GM15510 (cell line): ENCODE results near the gene CALCA.

Experiments
- POLR2A ChIP-seq: IDR thresholded peaks from 3 replicates; pipeline ENCODE4 v1.6.1; 2011; ENCODE audit warnings: borderline replicate concordance; ENCODE audit not compliant: insufficient read length; ENCODE audit errors: extremely low read depth

The CALCA gene

DNA sequence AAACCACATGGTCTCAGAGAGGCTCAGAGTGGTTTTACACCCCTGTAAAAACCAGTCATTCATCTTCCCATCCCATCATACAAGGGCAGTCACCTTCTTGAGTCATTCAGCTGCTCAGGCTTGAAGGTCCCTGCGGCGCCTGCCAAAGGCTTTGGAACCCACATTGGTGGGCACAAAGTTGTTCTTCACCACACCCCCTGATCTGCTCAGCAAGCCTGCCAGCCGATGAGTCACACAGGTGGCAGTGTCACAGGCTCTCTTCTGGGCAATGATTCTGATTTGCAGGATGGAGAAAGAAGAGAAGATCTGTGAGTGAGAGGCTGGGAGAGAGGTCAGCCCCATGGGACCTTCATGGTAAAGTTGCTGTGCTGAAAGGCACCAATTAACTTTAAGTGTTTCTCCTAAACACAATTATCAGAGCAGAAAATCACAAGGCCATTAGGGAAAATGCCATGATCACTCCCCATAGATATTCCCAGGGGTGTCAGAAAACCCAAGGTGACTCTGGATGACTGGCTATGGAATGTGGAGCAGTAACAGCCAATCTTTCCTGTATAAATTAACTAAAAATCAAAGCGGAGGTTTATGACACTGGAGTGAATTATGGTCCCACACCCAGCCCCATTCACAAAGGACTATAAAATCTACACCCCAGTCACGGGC is 4.4 kb downstream of the CALCA start:
- no peak for TF ChIP-seq POLR2A

DNA sequence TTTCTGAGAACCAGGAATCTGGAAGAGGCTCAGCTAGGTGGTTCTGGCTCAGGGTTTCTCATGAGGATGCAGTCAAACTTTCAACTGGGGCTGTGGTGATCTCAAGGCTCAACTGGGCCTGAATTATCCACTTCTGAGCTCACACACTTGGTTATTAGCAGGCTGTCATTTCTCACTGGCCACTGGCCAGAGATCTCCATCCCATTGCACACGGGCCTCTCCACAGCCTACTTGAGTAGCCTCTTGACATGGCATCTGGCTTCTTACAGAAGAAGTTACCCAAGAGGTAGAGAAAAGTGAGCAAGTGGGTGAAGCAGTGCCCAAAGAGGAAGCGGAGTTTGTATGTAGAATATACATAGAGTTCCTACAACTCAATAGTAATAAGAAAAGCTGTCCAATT is 16.0 kb downstream of the CALCA start:
- TF ChIP-seq POLR2A: no peak

DNA sequence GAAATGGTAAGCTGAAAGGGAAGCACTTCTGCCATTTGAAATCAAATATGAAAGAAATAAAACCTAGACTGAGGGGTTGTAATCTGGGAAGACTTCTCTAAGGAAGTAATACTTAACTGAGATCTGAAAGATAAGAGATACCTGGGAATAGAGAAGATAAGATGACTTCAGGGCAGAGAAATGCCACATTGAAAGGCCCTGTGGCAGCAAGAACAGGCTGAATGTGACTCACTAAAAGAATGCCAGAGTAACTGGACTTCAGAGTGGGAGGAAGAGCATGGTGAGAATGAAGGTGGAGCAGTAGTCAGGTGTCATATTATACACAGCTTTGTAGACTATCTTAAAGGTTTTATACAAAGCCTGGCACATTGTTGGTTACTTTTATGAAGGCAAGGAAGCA is 17.6 kb downstream of the CALCA start:
- no peak for TF ChIP-seq POLR2A

GRCh38 chr11:14953904-14954303 is 18.2 kb downstream of the CALCA start:
- no peak for TF ChIP-seq POLR2A

DNA sequence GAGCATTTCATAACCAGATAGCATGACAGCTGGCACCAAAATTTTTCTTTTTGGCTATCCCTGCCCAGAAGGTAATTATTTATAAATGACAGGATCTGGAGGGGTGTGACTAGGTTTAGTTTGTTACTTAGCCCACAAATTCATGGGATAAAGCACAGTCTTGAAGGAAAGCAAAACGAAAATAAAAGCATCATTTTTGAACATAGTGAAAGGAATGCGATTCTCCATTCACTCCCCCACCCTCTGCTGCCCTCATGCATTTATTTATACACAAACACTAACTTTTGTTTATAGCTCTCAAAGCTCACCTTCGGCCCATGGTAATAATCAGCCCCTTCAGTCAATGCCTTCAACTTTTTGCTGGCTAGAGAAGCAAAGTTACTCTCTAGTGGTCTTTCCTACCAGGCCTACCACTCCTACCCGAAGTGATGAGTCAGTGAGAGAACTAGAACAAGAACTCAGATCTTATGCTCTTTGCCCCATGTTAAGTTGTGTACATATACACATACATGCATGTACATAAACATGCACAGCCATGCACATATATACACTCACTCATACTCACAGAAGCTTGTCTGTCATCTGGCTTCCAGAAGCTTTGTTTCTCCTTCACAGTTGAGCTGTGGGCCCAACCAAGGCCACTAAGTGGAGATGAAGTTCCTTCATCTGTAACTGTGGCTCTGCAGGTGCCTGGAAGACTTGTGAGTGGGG is 22.6 kb downstream of the CALCA start:
- TF ChIP-seq POLR2A: no peak

GRCh38 chr11:14942745-14943144 is 29.4 kb downstream of the CALCA start:
- no peak for TF ChIP-seq POLR2A

DNA sequence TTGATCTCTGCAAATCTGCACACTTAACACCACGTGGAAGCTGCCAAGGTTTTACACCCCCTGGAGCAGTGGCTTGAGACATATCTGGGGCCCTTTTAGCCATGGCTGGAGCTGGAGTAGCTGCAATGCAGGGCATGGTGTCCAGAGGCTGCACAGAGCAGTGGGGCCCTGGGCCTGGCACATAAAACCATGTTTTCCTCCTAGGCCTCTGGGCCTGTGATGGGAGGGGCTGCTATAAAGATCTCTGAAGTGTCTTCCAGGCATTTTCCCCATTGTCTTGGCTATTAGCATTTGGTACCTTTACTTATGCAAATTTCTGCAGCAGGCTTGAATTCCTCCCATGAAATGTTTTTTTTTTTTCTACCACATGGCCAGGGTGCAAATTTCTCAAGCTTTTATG is 33.2 kb downstream of the CALCA start:
- TF ChIP-seq POLR2A: no peak

DNA sequence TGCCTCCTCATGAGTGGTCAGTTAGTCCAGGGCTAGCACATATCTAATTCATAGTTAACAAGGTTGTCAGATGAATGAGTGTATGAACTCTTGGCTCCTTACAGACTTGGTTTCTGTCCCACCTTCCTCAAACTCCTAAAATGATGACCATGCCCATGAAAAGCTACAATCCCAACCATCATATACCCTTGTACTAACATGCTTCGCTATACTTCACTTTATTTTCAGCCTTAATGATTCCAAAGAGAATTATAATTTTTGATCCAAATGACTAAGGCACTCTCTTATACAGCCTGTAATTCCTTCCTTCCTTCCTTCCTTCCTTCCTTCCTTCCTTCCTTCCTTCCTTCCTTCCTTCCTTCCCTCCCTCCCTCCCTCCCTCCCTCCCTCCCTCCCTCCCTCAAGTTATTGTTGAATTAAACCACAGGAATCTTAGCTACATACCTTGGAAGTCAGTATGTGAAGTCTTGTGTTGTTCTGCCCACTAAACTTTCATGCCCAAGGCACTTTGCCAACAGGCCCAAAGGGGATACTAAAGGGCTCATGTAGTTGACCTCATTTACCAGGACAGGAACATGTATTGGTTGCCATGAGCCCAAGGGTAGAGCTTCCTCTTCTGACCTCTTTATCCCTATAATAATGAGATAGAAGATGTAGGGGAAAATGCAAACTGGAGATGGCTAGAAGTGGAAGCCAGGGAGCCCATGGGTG is 37.4 kb downstream of the CALCA start:
- TF ChIP-seq POLR2A: no peak

DNA sequence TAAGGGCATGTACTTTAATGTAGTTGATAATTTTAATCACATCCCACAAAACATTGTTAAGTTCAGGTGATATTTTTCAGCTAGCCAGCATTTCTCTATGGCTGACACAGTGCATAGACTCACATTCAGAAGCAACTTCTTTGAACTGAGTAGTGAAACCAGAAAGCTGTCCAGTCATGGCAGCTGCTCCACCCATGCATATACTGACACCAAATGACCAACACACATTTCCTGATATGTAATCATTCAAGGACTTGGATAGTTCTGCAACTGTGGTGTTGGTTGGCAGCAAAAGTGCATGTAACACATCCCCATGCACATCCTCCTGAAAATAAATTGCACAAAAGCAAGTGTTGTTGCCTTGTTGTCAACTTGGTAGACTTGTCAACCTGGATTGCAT is 39.7 kb downstream of the CALCA start:
- TF ChIP-seq POLR2A: no peak

GRCh38 chr11:14930369-14930768 is 41.8 kb downstream of the CALCA start:
- TF ChIP-seq POLR2A: no peak

- no peak for TF ChIP-seq POLR2A
Measured at GRCh38 chr11:14927146-14927545, 45.0 kb downstream of the CALCA start.

- no peak for TF ChIP-seq POLR2A
Measured at GRCh38 chr11:14924318-14924717, 47.8 kb downstream of the CALCA start.
